HEK293 (cell line): ENCODE data around the gene HHLA2.

Experiments used
- CTCF ChIP-seq: fragments of 450-650 bp; formaldehyde crosslinking; IDR thresholded peaks from 2 replicates; pipeline ENCODE4 v1.5.1; 2016; ENCODE audit warnings: missing biosample characterization, missing genetic modification characterization
- MEIS1 ChIP-seq: sonication (generic); formaldehyde crosslinking; IDR thresholded peaks from 2 replicates; pipeline ENCODE4 v1.8.1; 2022; ENCODE audit warnings: missing genetic modification reagents, mild to moderate bottlenecking, borderline replicate concordance
- SP2 ChIP-seq: fragments of 450-650 bp; formaldehyde crosslinking; IDR thresholded peaks from 2 replicates; pipeline ENCODE4 v1.5.1; 2016; ENCODE audit warnings: missing biosample characterization, missing genetic modification characterization
- ZBTB26 ChIP-seq: fragments of 450-650 bp; formaldehyde crosslinking; optimal IDR thresholded peaks from 2 replicates; pipeline ENCODE3; 2016; ENCODE audit warnings: missing biosample characterization, mild to moderate bottlenecking, missing genetic modification characterization
- ZNF121 ChIP-seq: fragments of 450-650 bp; formaldehyde crosslinking; IDR thresholded peaks from 2 replicates; pipeline ENCODE4 v1.5.1; 2016; ENCODE audit warnings: missing biosample characterization, missing genetic modification characterization
- ZNF292 ChIP-seq: fragments of 450-650 bp; formaldehyde crosslinking; IDR thresholded peaks from 2 replicates; pipeline ENCODE4 v1.5.1; 2016; ENCODE audit warnings: low read depth, missing biosample characterization, missing genetic modification characterization, borderline replicate concordance
- ZNF311 ChIP-seq: fragments of 450-650 bp; formaldehyde crosslinking; IDR thresholded peaks from 2 replicates; pipeline ENCODE4 v1.5.1; 2017; ENCODE audit warnings: missing biosample characterization, missing genetic modification characterization, borderline replicate concordance

- TF ChIP-seq ZNF292 (no peak), ZBTB26 (tag by site-specific recombination) (no peak), ZNF121 (tag by site-specific recombination) (no peak), MEIS1 (CRISPR knock-in tag) (no peak), SP2 (tag by site-specific recombination) (no peak), ZNF311 (no peak), CTCF (no peak)
Measured at GRCh38 chr3:108328821-108329486, 32.6 kb downstream of the HHLA2 start.
